ENCODE results near the gene TEX48.

GRCh38 chr9:114624677-114625076 lies 57.3 kb downstream of the TEX48 start:
- no peak for TF ChIP-seq CTCF (IDR thresholded peaks at IDR 0.05)
- TF ChIP-seq POLR2A (IDR thresholded peaks at IDR 0.05), result no peak
